ENCODE measurements around the gene LIN9. TPM values are rescaled to one million over a fixed set of nuclear protein-coding genes. Genes with fewer than 3 reads are reported as not detected.

Gene LIN9, protein sequence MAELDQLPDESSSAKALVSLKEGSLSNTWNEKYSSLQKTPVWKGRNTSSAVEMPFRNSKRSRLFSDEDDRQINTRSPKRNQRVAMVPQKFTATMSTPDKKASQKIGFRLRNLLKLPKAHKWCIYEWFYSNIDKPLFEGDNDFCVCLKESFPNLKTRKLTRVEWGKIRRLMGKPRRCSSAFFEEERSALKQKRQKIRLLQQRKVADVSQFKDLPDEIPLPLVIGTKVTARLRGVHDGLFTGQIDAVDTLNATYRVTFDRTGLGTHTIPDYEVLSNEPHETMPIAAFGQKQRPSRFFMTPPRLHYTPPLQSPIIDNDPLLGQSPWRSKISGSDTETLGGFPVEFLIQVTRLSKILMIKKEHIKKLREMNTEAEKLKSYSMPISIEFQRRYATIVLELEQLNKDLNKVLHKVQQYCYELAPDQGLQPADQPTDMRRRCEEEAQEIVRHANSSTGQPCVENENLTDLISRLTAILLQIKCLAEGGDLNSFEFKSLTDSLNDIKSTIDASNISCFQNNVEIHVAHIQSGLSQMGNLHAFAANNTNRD
- 4.5 and 5.3 TPM in 2 replicates for total RNA-seq

DNA sequence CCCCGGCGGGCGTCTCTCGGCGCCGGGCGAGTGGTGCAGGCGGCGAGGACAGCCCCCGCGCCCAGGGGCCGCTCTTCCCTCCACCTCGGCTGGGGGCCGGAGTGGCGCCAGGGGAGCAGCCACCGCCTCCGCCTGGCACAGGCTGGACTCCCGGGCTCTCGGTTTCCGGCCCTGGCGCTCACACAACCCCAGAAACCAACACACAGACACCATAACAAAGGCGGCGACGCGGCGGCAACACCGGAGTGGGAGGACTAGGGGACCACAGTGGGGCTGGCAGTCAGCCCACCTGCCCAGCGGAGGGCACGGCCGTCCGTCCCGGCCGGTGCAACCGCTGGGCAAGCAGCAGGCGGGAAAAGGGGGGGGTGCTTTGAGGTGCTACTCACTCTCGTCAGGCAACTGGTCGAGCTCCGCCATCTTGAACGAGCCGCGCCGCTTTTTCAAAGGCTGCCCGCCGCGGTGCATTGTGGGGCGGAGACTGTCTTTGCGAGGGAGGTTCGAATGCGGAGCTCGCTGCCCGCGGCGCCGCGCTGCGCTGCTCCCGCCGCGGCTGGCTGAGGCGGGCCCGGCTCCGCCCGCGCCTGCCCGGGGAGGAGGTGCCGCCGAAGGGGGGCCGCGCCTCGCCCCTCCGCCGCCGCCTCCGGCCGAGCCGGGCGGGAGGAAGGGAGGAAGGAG lies at the start of gene LIN9:
Gene LIN9 (minus strand): TSS at position 442 of the 675 bp plus-strand sequence. CDS start 25 bp downstream, at position 417.

DNA sequence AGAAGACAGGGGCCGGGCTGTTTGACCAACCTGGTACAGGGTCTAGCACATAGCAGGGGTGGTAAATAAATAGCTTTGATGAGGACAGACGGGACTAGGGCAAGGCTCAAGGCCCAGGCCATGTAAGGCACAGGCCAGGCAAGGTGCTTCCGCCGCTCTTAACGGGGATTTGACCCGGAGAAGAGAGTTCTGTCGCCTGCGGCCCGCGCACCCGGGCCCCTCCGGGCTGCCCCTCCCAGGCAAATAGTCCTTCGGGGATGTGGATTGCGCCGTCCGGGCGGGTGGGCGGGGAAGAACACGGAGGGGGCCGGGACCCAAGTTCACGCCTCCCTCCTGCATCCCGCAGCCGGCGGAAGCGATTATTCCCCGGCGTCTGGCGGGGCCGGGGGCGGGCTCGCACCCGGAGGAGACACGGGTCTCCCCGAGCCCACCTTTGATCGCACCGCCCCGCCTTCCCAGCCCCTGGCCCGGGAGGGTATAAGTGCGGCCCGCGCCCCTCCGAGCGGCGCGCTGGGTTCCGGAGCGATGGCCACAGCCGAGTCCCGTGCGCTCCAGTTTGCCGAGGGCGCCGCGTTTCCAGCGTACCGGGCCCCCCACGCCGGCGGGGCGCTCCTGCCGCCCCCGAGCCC lies 85.7 kb downstream of the LIN9 start, which contains the start of gene MIXL1:
Gene MIXL1 (plus strand): TSS at position 508 of the 629 bp plus-strand sequence. CDS start 18 bp downstream, at position 526.

DNA sequence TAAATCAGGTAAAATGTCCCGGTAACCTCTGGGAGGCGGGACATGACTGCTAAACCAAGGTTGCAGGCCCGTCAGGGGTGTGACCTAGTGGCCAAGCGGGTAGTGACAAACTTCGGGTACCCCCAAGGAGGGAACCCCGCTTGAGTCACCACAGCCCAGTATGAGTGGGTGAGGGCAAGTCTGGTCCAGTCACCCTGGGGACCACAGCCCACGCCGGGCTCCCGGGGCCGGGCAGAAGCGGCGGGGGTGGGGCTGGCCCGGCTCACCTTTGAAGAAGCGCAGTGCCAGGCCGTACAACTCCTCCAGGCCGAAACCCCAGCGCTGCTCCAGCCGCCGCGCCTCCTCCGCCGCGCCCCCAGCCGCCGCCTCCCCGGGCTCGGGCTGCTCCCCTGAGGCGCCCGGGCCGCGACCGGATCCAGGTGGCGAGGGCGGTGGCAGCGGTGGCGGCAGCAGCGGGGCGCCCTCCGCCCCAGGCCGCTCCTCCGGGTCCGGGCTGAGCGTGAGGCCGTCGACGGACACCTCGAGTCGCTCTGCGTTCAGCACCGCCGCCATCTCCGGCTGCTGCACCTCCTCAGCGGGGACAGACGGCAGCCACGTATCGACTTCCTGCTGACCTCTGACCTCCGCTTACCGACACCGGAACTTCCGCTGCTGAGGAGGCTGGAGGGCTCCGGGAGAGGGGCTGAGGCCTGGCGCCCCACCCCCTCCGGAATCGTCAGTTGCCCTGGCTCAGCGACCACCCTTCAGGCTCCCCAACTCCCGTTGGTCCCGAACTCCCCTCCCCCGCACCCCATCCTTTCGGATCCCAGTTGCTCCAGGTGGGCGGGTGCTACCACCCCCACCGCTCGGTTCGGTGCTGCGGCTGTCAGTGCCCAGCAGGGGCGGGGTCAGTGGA lies 122.6 kb downstream of the LIN9 start, which contains the start of gene ACBD3:
Gene ACBD3 (minus strand): TSS at position 618 of the 895 bp plus-strand sequence. CDS start 66 bp downstream, at position 552.

Other genes starting within 250 kb of the LIN9 start
- 109 and 113 TPM in 2 replicates for gene H3-3A, start 246.4 kb downstream of the LIN9 start, total RNA-seq
- gene ACBD3, start 122.4 kb downstream of the LIN9 start, total RNA-seq: 43.7 and 67.0 TPM in 2 replicates
- gene MIXL1, start 85.5 kb downstream of the LIN9 start, total RNA-seq: not detected in 2 replicates
- gene PARP1, start 98.9 kb upstream of the LIN9 start, total RNA-seq: 15.3 and 48.9 TPM in 2 replicates
- gene STUM, start 239.6 kb upstream of the LIN9 start, total RNA-seq: not detected in 2 replicates